HEK293 (cell line): ENCODE results near the gene PCSK5.

ENCODE experiments used
- CTCF ChIA-PET: fragments of 350-600 bp; formaldehyde crosslinking; extraction: SDS; loops from one replicate; lab custom pipeline; 2021; ENCODE audit warnings: antibody characterized with exemption; lab: Yijun Ruan, JAX
- POLR2A ChIA-PET: fragments of 300-600 bp; formaldehyde crosslinking; extraction: SDS; loops from one replicate; lab custom pipeline; 2020; ENCODE audit warnings: antibody characterized with exemption, inconsistent platforms; lab: Yijun Ruan, JAX
- H3K27ac ChIP-seq: fragments of 200-500 bp; sonication (Bioruptor generic); 2 replicates; pipeline ENCODE4 v1.5.1; 2014; ENCODE audit warnings: low read depth, low read length, control low read depth, inconsistent platforms; ENCODE audit errors: extremely low read depth
- H3K36me3 ChIP-seq, 2 experiments: fragments of 200-500 bp in 1 of 2; sonication (Bioruptor generic) in 1 of 2; 1 replicate in 1 of 2; 2 replicates in 1 of 2; pipeline ENCODE4 v1.5.1; 2014 to 2017; ENCODE audit warnings: inconsistent platforms in 2 of 2, low read length in 2 of 2; ENCODE audit not compliant: control insufficient read depth in 2 of 2, insufficient read depth in 1 of 2
- H3K4me1 ChIP-seq: fragments of 200-500 bp; sonication (Bioruptor generic); 2 replicates; pipeline ENCODE4 v1.5.1; 2014; ENCODE audit warnings: mild to moderate bottlenecking, low read length, inconsistent platforms; ENCODE audit not compliant: control insufficient read depth, insufficient read depth
- H3K4me3 ChIP-seq: 2 replicates; pipeline ENCODE4 v1.5.1; 2011; ENCODE audit warnings: low read depth, mild to moderate bottlenecking, control low read depth, low read length, moderate library complexity
- H3K9me3 ChIP-seq: fragments of 200-500 bp; sonication (Bioruptor generic); 2 replicates; pipeline ENCODE4 v1.5.1; 2014; ENCODE audit warnings: low read depth, low read length, inconsistent platforms; ENCODE audit not compliant: control insufficient read depth, insufficient read depth
- EGR2 ChIP-seq: fragments of 450-650 bp; formaldehyde crosslinking; IDR thresholded peaks from 2 replicates; pipeline ENCODE4 v1.5.1; 2016; ENCODE audit warnings: low read depth, missing biosample characterization, missing genetic modification characterization
- GLI2 ChIP-seq: fragments of 450-650 bp; formaldehyde crosslinking; IDR thresholded peaks from 2 replicates; pipeline ENCODE4; 2017; ENCODE audit warnings: missing biosample characterization, missing genetic modification characterization, low read depth, borderline replicate concordance
- KLF10 ChIP-seq: fragments of 450-650 bp; IDR thresholded peaks from 2 replicates; pipeline ENCODE4 v1.5.1; 2018; ENCODE audit warnings: missing biosample characterization, mild to moderate bottlenecking, missing genetic modification characterization
- OSR2 ChIP-seq: fragments of 450-650 bp; formaldehyde crosslinking; IDR thresholded peaks from 2 replicates; pipeline ENCODE4 v1.5.1; 2016; ENCODE audit warnings: missing biosample characterization, missing genetic modification characterization
- ZFP69B ChIP-seq: fragments of 450-650 bp; formaldehyde crosslinking; IDR thresholded peaks from 2 replicates; pipeline ENCODE4 v1.5.1; 2016; ENCODE audit warnings: missing biosample characterization, missing genetic modification characterization
- ZIC2 ChIP-seq: fragments of 450-650 bp; formaldehyde crosslinking; IDR thresholded peaks from 2 replicates; pipeline ENCODE4 v1.5.1; 2016; ENCODE audit warnings: missing biosample characterization, missing genetic modification characterization
- ZNF473 ChIP-seq: fragments of 450-650 bp; formaldehyde crosslinking; IDR thresholded peaks from 2 replicates; pipeline ENCODE4 v1.5.1; 2017; ENCODE audit warnings: missing biosample characterization, missing genetic modification characterization
- ZNF488 ChIP-seq: fragments of 450-650 bp; formaldehyde crosslinking; IDR thresholded peaks from 2 replicates; pipeline ENCODE4 v1.5.1; 2016; ENCODE audit warnings: missing biosample characterization, missing genetic modification characterization
- ZNF596 ChIP-seq: fragments of 450-650 bp; IDR thresholded peaks from 2 replicates; pipeline ENCODE4 v1.5.0; 2018; ENCODE audit warnings: missing biosample characterization, mild to moderate bottlenecking, missing genetic modification characterization, moderate library complexity
- ZNF658 ChIP-seq: fragments of 450-650 bp; formaldehyde crosslinking; IDR thresholded peaks from 2 replicates; pipeline ENCODE4; 2016; ENCODE audit warnings: missing biosample characterization, missing genetic modification characterization
- ZNF692 ChIP-seq: fragments of 450-650 bp; formaldehyde crosslinking; IDR thresholded peaks from 2 replicates; pipeline ENCODE4 v1.5.1; 2016; ENCODE audit warnings: missing biosample characterization, missing genetic modification characterization
- ZNF791 ChIP-seq: fragments of 450-650 bp; formaldehyde crosslinking; IDR thresholded peaks from 2 replicates; pipeline ENCODE4 v1.5.1; 2016; ENCODE audit warnings: missing biosample characterization, missing genetic modification characterization
- ZNF792 ChIP-seq: fragments of 450-650 bp; formaldehyde crosslinking; IDR thresholded peaks from 2 replicates; pipeline ENCODE4 v1.5.1; 2016; ENCODE audit warnings: missing biosample characterization, missing genetic modification characterization
- ZNF830 ChIP-seq: fragments of 450-650 bp; IDR thresholded peaks from 2 replicates; pipeline ENCODE4 v1.5.0; 2018; ENCODE audit warnings: missing biosample characterization, missing genetic modification characterization, low read depth, mild to moderate bottlenecking, moderate library complexity
- TF ChIP-seq, protein P1 (sequence below): fragments of 450-650 bp; formaldehyde crosslinking; IDR thresholded peaks from 2 replicates; pipeline ENCODE4 v1.5.1; 2016; ENCODE audit warnings: missing biosample characterization, missing genetic modification characterization
- TF ChIP-seq, protein P2 (sequence below): fragments of 450-650 bp; formaldehyde crosslinking; IDR thresholded peaks from 2 replicates; pipeline ENCODE4 v1.5.1; 2016; ENCODE audit warnings: missing biosample characterization, missing genetic modification characterization
- TF ChIP-seq, protein P3 (sequence below): fragments of 450-650 bp; formaldehyde crosslinking; optimal IDR thresholded peaks from 2 replicates; pipeline ENCODE3; 2016; ENCODE audit warnings: missing biosample characterization, mild to moderate bottlenecking, missing genetic modification characterization

Gene PCSK5

GRCh38 chr9:76101491-76101890 is 211.0 kb downstream of the PCSK5 start (continued):
- TF ChIP-seq EGR2 (tag by site-specific recombination) = no peak

GRCh38 chr9:76101947-76102346 is 211.5 kb downstream of the PCSK5 start:
- TF ChIP-seq, protein P1, sequence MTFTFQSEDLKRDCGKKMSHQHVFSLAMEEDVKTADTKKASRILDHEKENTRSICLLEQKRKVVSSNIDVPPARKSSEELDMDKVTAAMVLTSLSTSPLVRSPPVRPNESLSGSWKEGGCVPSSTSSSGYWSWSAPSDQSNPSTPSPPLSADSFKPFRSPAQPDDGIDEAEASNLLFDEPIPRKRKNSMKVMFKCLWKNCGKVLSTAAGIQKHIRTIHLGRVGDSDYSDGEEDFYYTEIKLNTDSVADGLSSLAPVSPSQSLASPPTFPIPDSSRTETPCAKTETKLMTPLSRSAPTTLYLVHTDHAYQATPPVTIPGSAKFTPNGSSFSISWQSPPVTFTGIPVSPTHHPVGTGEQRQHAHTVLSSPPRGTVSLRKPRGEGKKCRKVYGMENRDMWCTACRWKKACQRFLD (tag by site-specific recombination) = no peak
- TF ChIP-seq ZNF830 (tag by site-specific recombination) = no peak
- no peak for TF ChIP-seq ZIC2 (tag by site-specific recombination)
- TF ChIP-seq GLI2 (tag by site-specific recombination) = no peak
- TF ChIP-seq ZNF658 (tag by site-specific recombination) = no peak
- TF ChIP-seq, protein P2, sequence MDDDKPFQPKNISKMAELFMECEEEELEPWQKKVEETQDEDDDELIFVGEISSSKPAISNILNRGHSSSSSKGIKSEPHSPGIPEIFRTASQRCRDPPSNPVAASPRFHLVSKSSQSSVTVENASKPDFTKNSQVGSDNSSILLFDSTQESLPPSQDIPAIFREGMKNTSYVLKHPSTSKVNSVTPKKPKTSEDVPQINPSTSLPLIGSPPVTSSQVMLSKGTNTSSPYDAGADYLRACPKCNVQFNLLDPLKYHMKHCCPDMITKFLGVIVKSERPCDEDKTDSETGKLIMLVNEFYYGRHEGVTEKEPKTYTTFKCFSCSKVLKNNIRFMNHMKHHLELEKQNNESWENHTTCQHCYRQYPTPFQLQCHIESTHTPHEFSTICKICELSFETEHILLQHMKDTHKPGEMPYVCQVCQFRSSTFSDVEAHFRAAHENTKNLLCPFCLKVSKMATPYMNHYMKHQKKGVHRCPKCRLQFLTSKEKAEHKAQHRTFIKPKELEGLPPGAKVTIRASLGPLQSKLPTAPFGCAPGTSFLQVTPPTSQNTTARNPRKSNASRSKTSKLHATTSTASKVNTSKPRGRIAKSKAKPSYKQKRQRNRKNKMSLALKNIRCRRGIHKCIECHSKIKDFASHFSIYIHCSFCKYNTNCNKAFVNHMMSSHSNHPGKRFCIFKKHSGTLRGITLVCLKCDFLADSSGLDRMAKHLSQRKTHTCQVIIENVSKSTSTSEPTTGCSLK (tag by site-specific recombination) = no peak
- TF ChIP-seq ZNF791 (tag by site-specific recombination) = no peak
- TF ChIP-seq, protein P3, sequence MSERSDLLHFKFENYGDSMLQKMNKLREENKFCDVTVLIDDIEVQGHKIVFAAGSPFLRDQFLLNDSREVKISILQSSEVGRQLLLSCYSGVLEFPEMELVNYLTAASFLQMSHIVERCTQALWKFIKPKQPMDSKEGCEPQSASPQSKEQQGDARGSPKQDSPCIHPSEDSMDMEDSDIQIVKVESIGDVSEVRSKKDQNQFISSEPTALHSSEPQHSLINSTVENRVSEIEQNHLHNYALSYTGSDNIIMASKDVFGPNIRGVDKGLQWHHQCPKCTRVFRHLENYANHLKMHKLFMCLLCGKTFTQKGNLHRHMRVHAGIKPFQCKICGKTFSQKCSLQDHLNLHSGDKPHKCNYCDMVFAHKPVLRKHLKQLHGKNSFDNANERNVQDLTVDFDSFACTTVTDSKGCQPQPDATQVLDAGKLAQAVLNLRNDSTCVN (tag by site-specific recombination) = no peak
- no peak for TF ChIP-seq ZNF692 (tag by site-specific recombination)
- no peak for TF ChIP-seq ZFP69B (tag by site-specific recombination)
- TF ChIP-seq KLF10 (tag by site-specific recombination) = no peak
- TF ChIP-seq ZNF488 (tag by site-specific recombination) = no peak
- no peak for TF ChIP-seq OSR2 (tag by site-specific recombination)
- no peak for TF ChIP-seq ZNF792 (tag by site-specific recombination)
- TF ChIP-seq ZNF596 (tag by site-specific recombination) = no peak
- no peak for TF ChIP-seq ZNF473
- Histone ChIP-seq H3K9me3 (no peaks in the 10 kb centered on the region), H3K36me3 (peaks cover 0 to 27% of the 10 kb centered on the region in 2 experiments; a peak in 1 of 3 replicates), H3K4me1 (no peaks in the 10 kb centered on the region), H3K27ac (no peak overlapping the region), H3K4me3 (no peak overlapping the region)
- ChIA-PET CTCF (interaction anchor here (0.6 kb wide), 1 partner anchor 197 kb away, joined by 3 read pairs; no protein-coding TSS in a partner anchor), POLR2A (no interaction called here)
